Measurements from ENCODE around the gene B4GALT1.

DNA sequence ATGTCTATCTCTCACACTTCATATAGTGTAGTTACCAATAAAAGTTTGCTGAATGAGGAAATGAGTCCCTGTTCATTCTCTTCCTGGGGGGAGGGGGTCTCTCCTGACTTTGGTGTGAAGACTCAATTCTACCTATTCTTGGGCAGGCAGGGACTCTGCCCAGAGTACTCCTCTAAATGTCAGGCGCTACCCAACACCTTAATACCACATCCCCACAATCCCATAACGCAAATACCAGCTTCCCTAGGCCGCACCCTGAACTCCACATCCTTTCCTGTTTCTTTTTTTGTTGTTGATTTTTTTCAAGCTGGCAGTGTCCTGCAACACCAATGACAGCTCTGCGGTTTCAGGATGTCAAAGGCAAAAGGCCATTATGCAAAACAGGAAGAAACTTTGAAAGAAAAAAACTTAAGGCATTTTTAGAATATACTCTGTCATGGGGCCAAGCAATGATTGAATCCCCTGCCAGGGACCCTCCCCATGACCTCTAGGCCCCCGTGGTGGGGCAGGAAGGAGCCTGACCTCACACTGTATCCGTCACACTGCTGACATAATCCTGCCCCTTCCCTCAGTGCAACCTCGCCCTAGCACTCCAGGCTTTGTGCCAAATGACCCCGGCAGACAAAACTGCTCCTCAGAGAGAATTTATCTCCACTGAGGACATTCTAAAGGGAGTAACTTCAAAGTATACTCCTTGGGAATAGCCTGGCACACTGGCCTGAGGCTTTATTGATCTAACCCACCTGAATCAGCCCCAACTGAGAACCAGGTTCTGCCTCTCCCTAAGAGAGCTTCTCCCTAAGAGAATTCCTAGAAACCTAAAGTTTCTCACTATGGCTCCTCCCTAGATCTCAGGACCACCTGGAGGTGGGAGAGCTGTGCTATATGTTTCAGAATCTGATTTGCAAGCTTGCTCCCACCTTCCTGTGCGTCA, 8.0 kb downstream of the B4GALT1 start:
- TF ChIP-seq, protein P1, sequence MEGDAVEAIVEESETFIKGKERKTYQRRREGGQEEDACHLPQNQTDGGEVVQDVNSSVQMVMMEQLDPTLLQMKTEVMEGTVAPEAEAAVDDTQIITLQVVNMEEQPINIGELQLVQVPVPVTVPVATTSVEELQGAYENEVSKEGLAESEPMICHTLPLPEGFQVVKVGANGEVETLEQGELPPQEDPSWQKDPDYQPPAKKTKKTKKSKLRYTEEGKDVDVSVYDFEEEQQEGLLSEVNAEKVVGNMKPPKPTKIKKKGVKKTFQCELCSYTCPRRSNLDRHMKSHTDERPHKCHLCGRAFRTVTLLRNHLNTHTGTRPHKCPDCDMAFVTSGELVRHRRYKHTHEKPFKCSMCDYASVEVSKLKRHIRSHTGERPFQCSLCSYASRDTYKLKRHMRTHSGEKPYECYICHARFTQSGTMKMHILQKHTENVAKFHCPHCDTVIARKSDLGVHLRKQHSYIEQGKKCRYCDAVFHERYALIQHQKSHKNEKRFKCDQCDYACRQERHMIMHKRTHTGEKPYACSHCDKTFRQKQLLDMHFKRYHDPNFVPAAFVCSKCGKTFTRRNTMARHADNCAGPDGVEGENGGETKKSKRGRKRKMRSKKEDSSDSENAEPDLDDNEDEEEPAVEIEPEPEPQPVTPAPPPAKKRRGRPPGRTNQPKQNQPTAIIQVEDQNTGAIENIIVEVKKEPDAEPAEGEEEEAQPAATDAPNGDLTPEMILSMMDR (IDR thresholded peaks at IDR 0.05; ENCODE audit: low read length): no peak
- no peak for TF ChIP-seq EZH2 (optimal IDR thresholded peaks at IDR 0.05; ENCODE audit: low read depth, low read length)
